Aorta (tissue), 5 donors: ENCODE results near the gene PYROXD2. TPM values are rescaled to one million over a fixed set of nuclear protein-coding genes. Genes with fewer than 3 reads are reported as not detected.

ENCODE experiments used
- ATAC-seq: fragments of 200-7000 bp; cut with Tn5 transposase; one replicate; pipeline ENCODE4 v1.9.1; 2022; ENCODE audit warnings: moderate library complexity; ENCODE audit not compliant: low FRiP score
- DNase-seq, 2 donors: peaks; one replicate each; pipeline ENCODE4 v3.0.0-alpha.2; 2020
- H3K27ac ChIP-seq, 2 donors: one replicate each; pipeline ENCODE4 v1.5.1; 2013; ENCODE audit warnings: low read length in 2 of 2, mild to moderate bottlenecking in 2 of 2, moderate library complexity in 2 of 2, control low read depth in 1 of 2, inconsistent platforms in 1 of 2, low read depth in 1 of 2
- H3K27me3 ChIP-seq, 2 donors: one replicate each; pipeline ENCODE4 v1.6.1; 2013; ENCODE audit warnings: control low read depth in 1 of 2, low read length in 1 of 2, mild to moderate bottlenecking in 1 of 2, moderate library complexity in 1 of 2; ENCODE audit not compliant: insufficient read depth in 2 of 2, control insufficient read depth in 1 of 2
- H3K36me3 ChIP-seq, 2 donors: one replicate each; pipeline ENCODE4 v1.6.1; 2013; ENCODE audit warnings: control low read depth in 1 of 2, low read length in 1 of 2, mild to moderate bottlenecking in 1 of 2; ENCODE audit not compliant: insufficient read depth in 2 of 2, control insufficient read depth in 1 of 2
- H3K4me1 ChIP-seq, 2 donors: one replicate each; pipeline ENCODE4 v1.6.1; 2013; ENCODE audit warnings: low read length in 2 of 2, control low read depth in 1 of 2, mild to moderate bottlenecking in 1 of 2, moderate library complexity in 1 of 2; ENCODE audit not compliant: insufficient read depth in 2 of 2, control insufficient read depth in 1 of 2
- H3K4me3 ChIP-seq, 2 donors: one replicate each; pipeline ENCODE4 v1.5.1; 2013; ENCODE audit warnings: low read length in 2 of 2, control low read depth in 1 of 2, mild to moderate bottlenecking in 1 of 2
- H3K9me3 ChIP-seq: one replicate; pipeline ENCODE4 v1.6.1; 2013; ENCODE audit warnings: mild to moderate bottlenecking, low read length; ENCODE audit not compliant: control insufficient read depth
- WGBS, 2 donors: extraction: QIAGEN DNeasy Blood & Tissue Kit; methylation state at CpG; one replicate each; pipeline ENCODE4 v1.1.7; 2013; 5-methylcytosine and 5-hydroxymethylcytosine counted together
- intact Hi-C, 2 donors: fragments of 100-400 bp; cut with DNase I; formaldehyde crosslinking; loops; one replicate each; pipeline versions ENCODE4 v1.14.2 to v1.15.0; 2022
- polyA plus RNA-seq, 2 donors: library from polyadenylated mRNA; stranded (reverse); fragments of 200-250 nt; gene quantifications; one replicate each; pipeline ENCODE4 v1.2.3, GENCODE V29; 2013
- total RNA-seq, 2 donors: library from RNA; stranded (reverse); fragmentation: NEBNext Ultra II Directional; extraction: Animal tissue kit (Norgen Biotek cat#: 25700); gene quantifications; one replicate each; pipeline ENCODE4 v1.2.1, GENCODE V29; 2021
- donor health status: healthy with polysubstance abuse.
- donor health status: Bipolar disorder and iron deficiency.
- donor health status: DM: no; HTN: no; CAD: no.
- donor health status: DM: no; HTN: no; CAD: no.
- donor health status: DM: yes; HTN: yes; CAD: no.

PYROXD2 gene
- total and polyA plus RNA-seq, 4 donors = 1.8 to 21.9 (median 13.2) TPM

- whole genome bisulfite sequencing, 2 donors = 93 to 94% methylated on average over 17 of the region's 17 CpGs
- H3K36me3 ChIP-seq = peaks cover 0 to 2% of the 10 kb centered on the region in 2 donors
- DNase-seq (no peak), ATAC-seq (no peak)
- no peaks in the 10 kb centered on the region for H3K4me1 ChIP-seq
- H3K27me3 ChIP-seq = no peaks in the 10 kb centered on the region
- intact Hi-C loops = loop anchor here in 1 of 2 donors (10.0 kb wide), 2 partner anchors 105 to 155 kb away; partner anchors contain the start of gene LOXL4
- H3K27ac ChIP-seq = no peak overlapping the region
- H3K4me3 ChIP-seq = no peak overlapping the region
- H3K9me3 ChIP-seq = no peaks in the 10 kb centered on the region
Observed at GRCh38 chr10:98419469-98420261, 4.7 kb upstream of the PYROXD2 start.

- no peaks in the 10 kb centered on the region for H3K4me1 ChIP-seq
- no peaks in the 10 kb centered on the region for H3K9me3 ChIP-seq
- H3K27me3 ChIP-seq = no peaks in the 10 kb centered on the region
- H3K36me3 ChIP-seq = peaks cover 0 to 2% of the 10 kb centered on the region in 2 donors
- intact Hi-C loops = loop anchor here in 1 of 2 donors (10.0 kb wide), 2 partner anchors 104 to 154 kb away; partner anchors contain the start of gene LOXL4
- DNase-seq (peak in 1 of 2 donors; percentile 73), ATAC-seq (no peak)
- no peak overlapping the region for H3K4me3 ChIP-seq
- H3K27ac ChIP-seq = no peak overlapping the region
- WGBS, 2 donors = 88 to 90% methylated on average over 18 of the region's 18 CpGs
Observed at GRCh38 chr10:98418665-98419468, 3.9 kb upstream of the PYROXD2 start.

DNA sequence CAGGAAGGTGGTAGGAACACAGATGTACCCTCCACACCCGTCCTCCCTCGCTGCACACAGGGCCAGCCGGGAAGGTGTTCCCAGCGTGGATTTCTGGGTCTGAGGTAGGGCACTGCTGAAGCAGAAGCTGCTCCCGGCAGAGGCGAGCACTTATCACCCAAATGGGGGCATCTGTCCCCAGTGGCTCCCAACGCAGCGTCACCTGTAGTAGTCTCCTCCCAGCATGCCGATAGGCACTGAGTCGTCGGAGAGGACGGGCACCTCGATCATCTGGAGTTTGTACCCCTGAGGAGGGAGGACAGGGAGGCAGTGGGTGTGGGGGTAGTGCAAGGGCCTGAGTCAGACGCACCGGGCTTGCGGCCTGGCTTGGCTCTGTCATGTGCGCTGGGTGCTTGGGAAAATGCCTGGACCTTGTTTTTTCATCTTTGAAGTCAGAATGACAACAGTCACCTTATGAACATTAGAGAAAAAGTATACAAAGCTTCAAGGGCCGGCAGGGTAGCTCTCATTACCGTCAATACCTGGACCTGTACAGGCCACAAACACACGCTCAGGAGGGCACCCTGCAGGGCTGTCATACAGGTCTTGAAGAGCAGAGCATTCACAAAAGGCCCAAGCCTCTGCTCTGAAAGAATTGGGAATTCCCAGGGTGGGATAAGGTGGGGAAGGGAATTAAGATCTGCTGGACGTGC, 3.1 kb upstream of the PYROXD2 start:
- no peak overlapping the region for H3K27ac ChIP-seq
- no peak overlapping the region for H3K4me3 ChIP-seq
- H3K36me3 ChIP-seq = peaks cover 0 to 2% of the 10 kb centered on the region in 2 donors
- DNase-seq (peak in 1 of 2 donors; percentile 73), ATAC-seq (no peak)
- 83 to 85% methylated on average over 21 of the region's 21 CpGs for WGBS, 2 donors
- H3K27me3 ChIP-seq = no peaks in the 10 kb centered on the region
- no peaks in the 10 kb centered on the region for H3K4me1 ChIP-seq
- no peaks in the 10 kb centered on the region for H3K9me3 ChIP-seq
- intact Hi-C loops = loop anchor here in 1 of 2 donors (10.0 kb wide), 2 partner anchors 103 to 153 kb away; partner anchors contain the start of gene LOXL4

GRCh38 chr10:98417481-98417959, 2.5 kb upstream of the PYROXD2 start:
- DNase-seq = peak in 1 of 2 donors; percentile 59
- Histone ChIP-seq H3K36me3 (peaks cover 0 to 2% of the 10 kb centered on the region in 2 donors), H3K27me3 (no peaks in the 10 kb centered on the region), H3K4me1 (no peaks in the 10 kb centered on the region), H3K4me3 (no peak overlapping the region), H3K27ac (no peak overlapping the region), H3K9me3 (no peaks in the 10 kb centered on the region)
- 87 to 90% methylated on average over 19 of the region's 19 CpGs for WGBS, 2 donors
- intact Hi-C loops = loop anchor here in 1 of 2 donors (10.0 kb wide), 2 partner anchors 103 to 153 kb away; partner anchors contain the start of gene LOXL4
- no peak for ATAC-seq

GRCh38 chr10:98416606-98417388, 1.8 kb upstream of the PYROXD2 start:
- ATAC-seq (no peak), DNase-seq (peak in 1 of 2 donors; percentile 55)
- Histone ChIP-seq H3K4me1 (no peaks in the 10 kb centered on the region), H3K4me3 (no peak overlapping the region), H3K27ac (no peak overlapping the region), H3K9me3 (no peaks in the 10 kb centered on the region), H3K27me3 (no peaks in the 10 kb centered on the region), H3K36me3 (peaks cover 0 to 2% of the 10 kb centered on the region in 2 donors)
- WGBS, 2 donors = 89% methylated on average over 18 of the region's 18 CpGs
- intact Hi-C loops = loop anchor here in 1 of 2 donors (10.0 kb wide), 2 partner anchors 102 to 152 kb away; partner anchors contain the start of gene LOXL4

- H3K9me3 ChIP-seq = no peaks in the 10 kb centered on the region
- intact Hi-C loops = loop anchor here in 1 of 2 donors (10.0 kb wide), 2 partner anchors 101 to 151 kb away; partner anchors contain the start of gene LOXL4
- H3K4me1 ChIP-seq = no peaks in the 10 kb centered on the region
- H3K27me3 ChIP-seq = no peaks in the 10 kb centered on the region
- ATAC-seq (no peak), DNase-seq (no peak)
- peak overlapping the region in 1 of 2 donors; percentile 15 for H3K27ac ChIP-seq
- WGBS, 2 donors = 67 to 68% methylated on average over 8 of the region's 8 CpGs
- H3K36me3 ChIP-seq = peaks cover 0 to 2% of the 10 kb centered on the region in 2 donors
- H3K4me3 ChIP-seq = no peak overlapping the region
Observed at GRCh38 chr10:98415731-98416119, 743 bp upstream of the PYROXD2 start.

DNA sequence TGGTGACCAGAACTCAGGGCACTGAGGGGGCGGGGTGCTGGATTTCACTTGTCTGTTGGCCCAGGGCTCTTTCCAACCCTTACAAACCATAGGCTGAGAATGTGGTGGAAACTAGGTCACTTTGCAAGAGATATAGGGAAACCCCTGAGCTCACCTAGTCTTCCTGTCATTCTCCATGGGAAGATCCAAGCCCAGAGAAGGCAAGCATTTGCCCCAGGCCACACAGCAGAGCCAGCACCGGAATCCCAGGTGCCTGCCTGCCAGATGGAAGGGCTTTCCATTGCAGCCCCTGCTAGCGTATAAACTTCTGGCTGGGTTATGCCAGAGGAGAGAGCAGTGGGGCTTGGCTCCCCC, 427 bp downstream of the PYROXD2 start:
- 18 to 22% methylated on average over 3 of the region's 3 CpGs for WGBS, 2 donors

More for the DNA sequence above, 427 bp downstream of the PYROXD2 start:
- no peak for ATAC-seq
- H3K27me3 ChIP-seq = no peaks in the 10 kb centered on the region
- DNase-seq = no peak
- no peaks in the 10 kb centered on the region for H3K4me1 ChIP-seq
- H3K27ac ChIP-seq = peak overlapping the region in 1 of 2 donors; percentile 22
- H3K36me3 ChIP-seq = peaks cover 0 to 2% of the 10 kb centered on the region in 2 donors
- intact Hi-C loops = loop anchor here in 1 of 2 donors (10.0 kb wide), 2 partner anchors 100 to 150 kb away; partner anchors contain the start of gene LOXL4
- H3K4me3 ChIP-seq = peak overlapping the region; percentile 14 to 56
- no peaks in the 10 kb centered on the region for H3K9me3 ChIP-seq
